ENCODE results near the gene TAF11L5.
"Not testable (repeated sequence)": the region's sequence is repeated elsewhere in the genome, so short reads cannot be mapped to it uniquely, and the experiment has no call there.

Gene TAF11L5

GRCh38 chr5:17511775-17512325 lies 13.2 kb upstream of the TAF11L5 start:
- no peak overlapping the region for H2AFZ ChIP-seq (ENCODE audit: low read length, unreplicated experiment)

DNA sequence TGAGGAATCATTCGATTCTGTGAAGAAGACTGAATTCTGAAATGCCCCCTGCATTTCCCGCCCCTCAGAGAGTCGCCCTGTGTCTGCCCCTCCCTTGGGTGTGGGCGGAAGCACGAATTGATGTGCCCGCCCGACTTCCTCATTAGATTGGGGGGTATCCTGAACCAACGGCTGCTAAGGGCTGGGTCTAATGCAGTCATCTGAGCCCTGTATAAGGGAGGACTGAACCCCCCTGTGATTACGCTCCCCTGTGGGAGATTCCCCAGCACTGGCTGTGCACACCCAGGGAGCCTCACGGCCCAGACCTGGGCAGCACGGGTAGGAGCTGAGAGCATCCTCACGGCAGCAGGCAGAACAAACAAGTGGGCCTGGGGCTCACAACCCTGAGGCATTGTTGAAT lies 7.5 kb upstream of the TAF11L5 start:
- H3K79me2 ChIP-seq (ENCODE audit: control insufficient read depth, insufficient read depth, low read length, unreplicated experiment); H3K4me1 ChIP-seq (ENCODE audit: control insufficient read depth, insufficient read depth, low read length, unreplicated experiment): not testable (repeated sequence)

More at GRCh38 chr5:17511775-17512325, 13.2 kb upstream of the TAF11L5 start:
- no peaks in the 10 kb centered on the region for H3K4me1 ChIP-seq (ENCODE audit: control insufficient read depth, insufficient read depth, low read length, unreplicated experiment)
- H3K27me3 ChIP-seq (ENCODE audit: insufficient read depth, low read length), result peaks cover 9% of the 10 kb centered on the region; the same call in 1 of the 2 replicates
- no peaks in the 10 kb centered on the region for H3K36me3 ChIP-seq (ENCODE audit: insufficient read depth, low read length)
- H3K27ac ChIP-seq (ENCODE audit: low read depth, low read length), result no peak overlapping the region
- H3K79me2 ChIP-seq (ENCODE audit: control insufficient read depth, insufficient read depth, low read length, unreplicated experiment), result no peaks in the 10 kb centered on the region
- H3K4me3 ChIP-seq (ENCODE audit: low read depth, low read length), result no peak overlapping the region

DNA sequence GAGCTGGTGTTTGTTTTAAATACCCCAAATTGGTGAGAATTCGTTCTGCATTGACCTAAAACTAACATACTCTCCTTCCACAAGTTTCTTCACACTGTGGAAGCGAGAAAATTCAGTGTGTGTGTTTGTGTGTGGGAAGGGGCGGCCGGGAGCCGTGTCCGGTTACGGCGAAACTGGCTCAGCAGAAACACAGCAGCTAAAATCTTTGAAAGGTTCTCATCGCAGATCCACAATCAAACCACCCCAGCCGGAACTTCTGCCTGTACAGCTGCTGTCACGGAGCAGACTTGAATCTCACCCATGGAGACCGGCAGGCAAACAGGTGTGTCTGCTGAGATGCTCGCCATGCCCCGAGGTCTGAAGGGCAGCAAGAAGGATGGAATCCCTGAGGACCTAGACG lies 7.0 kb upstream of the TAF11L5 start, which contains the start of gene TAF11L3:
Gene TAF11L3 (plus strand): TSS at position 301 of the 400 bp plus-strand sequence.
- H3K4me1 ChIP-seq (ENCODE audit: control insufficient read depth, insufficient read depth, low read length, unreplicated experiment); H3K27me3 ChIP-seq (ENCODE audit: insufficient read depth, low read length); H3K4me3 ChIP-seq (ENCODE audit: low read depth, low read length); H3K36me3 ChIP-seq (ENCODE audit: insufficient read depth, low read length); H3K79me2 ChIP-seq (ENCODE audit: control insufficient read depth, insufficient read depth, low read length, unreplicated experiment); H2AFZ ChIP-seq (ENCODE audit: low read length, unreplicated experiment); H3K27ac ChIP-seq (ENCODE audit: low read depth, low read length): not testable (repeated sequence)

More for the DNA sequence above, 7.5 kb upstream of the TAF11L5 start:
- H3K27me3 ChIP-seq (ENCODE audit: insufficient read depth, low read length); H3K4me3 ChIP-seq (ENCODE audit: low read depth, low read length); H3K36me3 ChIP-seq (ENCODE audit: insufficient read depth, low read length); H3K27ac ChIP-seq (ENCODE audit: low read depth, low read length); H2AFZ ChIP-seq (ENCODE audit: low read length, unreplicated experiment): not testable (repeated sequence)

DNA sequence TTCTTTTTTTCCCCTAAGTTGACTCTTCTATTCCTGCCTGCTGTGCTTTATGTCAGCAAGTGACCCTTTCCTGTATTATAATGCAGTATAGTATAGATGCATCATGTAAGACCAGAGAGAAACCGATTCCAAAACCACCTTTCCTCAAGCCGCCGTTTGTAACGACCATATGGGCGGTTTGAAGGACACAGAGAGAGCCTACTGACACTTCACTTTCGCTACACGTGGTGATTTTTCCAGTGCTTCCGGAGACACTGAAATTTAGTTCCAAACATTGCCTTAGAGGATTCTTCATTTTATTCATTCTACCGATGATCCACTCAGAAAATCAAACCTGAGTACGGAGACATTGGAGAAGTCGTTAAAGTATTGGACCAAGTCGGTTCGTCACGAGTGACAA lies 5.5 kb upstream of the TAF11L5 start:
- not testable (repeated sequence) for H3K4me1 ChIP-seq (ENCODE audit: control insufficient read depth, insufficient read depth, low read length, unreplicated experiment); H3K36me3 ChIP-seq (ENCODE audit: insufficient read depth, low read length); H2AFZ ChIP-seq (ENCODE audit: low read length, unreplicated experiment); H3K79me2 ChIP-seq (ENCODE audit: control insufficient read depth, insufficient read depth, low read length, unreplicated experiment); H3K27me3 ChIP-seq (ENCODE audit: insufficient read depth, low read length); H3K4me3 ChIP-seq (ENCODE audit: low read depth, low read length); H3K27ac ChIP-seq (ENCODE audit: low read depth, low read length)

DNA sequence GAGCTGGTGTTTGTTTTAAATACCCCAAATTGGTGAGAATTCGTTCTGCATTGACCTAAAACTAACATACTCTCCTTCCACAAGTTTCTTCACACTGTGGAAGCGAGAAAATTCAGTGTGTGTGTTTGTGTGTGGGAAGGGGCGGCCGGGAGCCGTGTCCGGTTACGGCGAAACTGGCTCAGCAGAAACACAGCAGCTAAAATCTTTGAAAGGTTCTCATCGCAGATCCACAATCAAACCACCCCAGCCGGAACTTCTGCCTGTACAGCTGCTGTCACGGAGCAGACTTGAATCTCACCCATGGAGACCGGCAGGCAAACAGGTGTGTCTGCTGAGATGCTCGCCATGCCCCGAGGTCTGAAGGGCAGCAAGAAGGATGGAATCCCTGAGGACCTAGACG lies 3.5 kb upstream of the TAF11L5 start, which contains the start of gene TAF11L4:
Gene TAF11L4 (plus strand): TSS at position 301 of the 400 bp plus-strand sequence.
- not testable (repeated sequence) for H3K27me3 ChIP-seq (ENCODE audit: insufficient read depth, low read length); H2AFZ ChIP-seq (ENCODE audit: low read length, unreplicated experiment); H3K36me3 ChIP-seq (ENCODE audit: insufficient read depth, low read length); H3K4me3 ChIP-seq (ENCODE audit: low read depth, low read length); H3K4me1 ChIP-seq (ENCODE audit: control insufficient read depth, insufficient read depth, low read length, unreplicated experiment); H3K79me2 ChIP-seq (ENCODE audit: control insufficient read depth, insufficient read depth, low read length, unreplicated experiment); H3K27ac ChIP-seq (ENCODE audit: low read depth, low read length)

GRCh38 chr5:17526504-17526903 lies 1.5 kb downstream of the TAF11L5 start:
- H2AFZ ChIP-seq (ENCODE audit: low read length, unreplicated experiment), result not testable (repeated sequence)

DNA sequence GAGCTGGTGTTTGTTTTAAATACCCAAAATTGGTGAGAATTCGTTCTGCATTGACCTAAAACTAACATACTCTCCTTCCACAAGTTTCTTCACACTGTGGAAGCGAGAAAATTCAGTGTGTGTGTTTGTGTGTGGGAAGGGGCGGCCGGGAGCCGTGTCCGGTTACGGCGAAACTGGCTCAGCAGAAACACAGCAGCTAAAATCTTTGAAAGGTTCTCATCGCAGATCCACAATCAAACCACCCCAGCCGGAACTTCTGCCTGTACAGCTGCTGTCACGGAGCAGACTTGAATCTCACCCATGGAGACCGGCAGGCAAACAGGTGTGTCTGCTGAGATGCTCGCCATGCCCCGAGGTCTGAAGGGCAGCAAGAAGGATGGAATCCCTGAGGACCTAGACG lies 3.3 kb downstream of the TAF11L5 start, which contains the start of gene TAF11L6:
Gene TAF11L6 (plus strand): TSS at position 301 of the 400 bp plus-strand sequence.
- not testable (repeated sequence) for H2AFZ ChIP-seq (ENCODE audit: low read length, unreplicated experiment); H3K79me2 ChIP-seq (ENCODE audit: control insufficient read depth, insufficient read depth, low read length, unreplicated experiment); H3K27me3 ChIP-seq (ENCODE audit: insufficient read depth, low read length); H3K4me1 ChIP-seq (ENCODE audit: control insufficient read depth, insufficient read depth, low read length, unreplicated experiment); H3K4me3 ChIP-seq (ENCODE audit: low read depth, low read length); H3K27ac ChIP-seq (ENCODE audit: low read depth, low read length); H3K36me3 ChIP-seq (ENCODE audit: insufficient read depth, low read length)

More at GRCh38 chr5:17526504-17526903, 1.5 kb downstream of the TAF11L5 start:
- H3K27me3 ChIP-seq (ENCODE audit: insufficient read depth, low read length); H3K79me2 ChIP-seq (ENCODE audit: control insufficient read depth, insufficient read depth, low read length, unreplicated experiment); H3K4me3 ChIP-seq (ENCODE audit: low read depth, low read length); H3K4me1 ChIP-seq (ENCODE audit: control insufficient read depth, insufficient read depth, low read length, unreplicated experiment); H3K36me3 ChIP-seq (ENCODE audit: insufficient read depth, low read length); H3K27ac ChIP-seq (ENCODE audit: low read depth, low read length): not testable (repeated sequence)
